DOHH2 (cell line): Measurements from ENCODE around the gene TMCC1.

Source experiments
- CTCF ChIP-seq: fragments of 200-600 bp; sonication (generic); IDR thresholded peaks from one replicate; pipeline ENCODE4 v1.5.1; 2014; ENCODE audit warnings: antibody characterized with exemption, mild to moderate bottlenecking, low read depth, low read length; ENCODE audit not compliant: poor library complexity, severe bottlenecking
- EZH2phosphoT487 ChIP-seq: fragments of 200-600 bp; sonication (generic); IDR thresholded peaks from 2 replicates; pipeline ENCODE4 v1.6.1; 2017; ENCODE audit warnings: borderline replicate concordance, mild to moderate bottlenecking, antibody characterized with exemption, low read length, moderate library complexity, mixed read lengths

- TF ChIP-seq CTCF (no peak), EZH2phosphoT487 (no peak)
Observed at GRCh38 chr3:129764090-129764489, 129.4 kb downstream of the TMCC1 start.
